ENCODE data around the gene ADPRM.

The ADPRM gene

GRCh38 chr17:10748531-10749181, 51.3 kb downstream of the ADPRM start:
- Histone ChIP-seq H3K36me3 (ENCODE audit: control insufficient read depth in 2 of 2, insufficient read depth in 1 of 2, low read length in 2 of 2) (no peaks in the 10 kb centered on the region), H3K27ac (ENCODE audit: extremely low read depth, low read depth, low read length) (no peak overlapping the region), H3K4me3 (ENCODE audit: low read depth, low read length) (no peak overlapping the region), H3K9me3 (ENCODE audit: control insufficient read depth, insufficient read depth, low read depth, low read length) (no peaks in the 10 kb centered on the region), H3K4me1 (ENCODE audit: control insufficient read depth, insufficient read depth, low read length) (peaks cover 4% of the 10 kb centered on the region; the same call in 1 of the 2 replicates)
- ChIA-PET POLR2A (interaction anchor here (0.6 kb wide), 1 partner anchor 925 kb away, joined by 5 read pairs; no protein-coding TSS in a partner anchor), CTCF (interaction anchor here (0.7 to 6.1 kb wide), 5 partner anchors 11 to 187 kb away, joined by 3 to 49 read pairs (median 5); no protein-coding TSS in a partner anchor)
- no peak for TF ChIP-seq ZNF350 (tag by site-specific recombination; IDR thresholded peaks at IDR 0.05)
- no peak for TF ChIP-seq BCL6B (tag by site-specific recombination; IDR thresholded peaks at IDR 0.05)
- TF ChIP-seq ZNF335 (tag by site-specific recombination; conservative IDR thresholded peaks at IDR 0.05): no peak
- no peak for TF ChIP-seq SP2 (tag by site-specific recombination; IDR thresholded peaks at IDR 0.05)
- no peak for TF ChIP-seq ZNF610 (tag by site-specific recombination; IDR thresholded peaks at IDR 0.05; ENCODE audit: borderline replicate concordance)
- no peak for TF ChIP-seq GLI4 (tag by site-specific recombination; IDR thresholded peaks at IDR 0.05)
- TF ChIP-seq ZNF202 (tag by site-specific recombination; IDR thresholded peaks at IDR 0.05; ENCODE audit: borderline replicate concordance): no peak
- TF ChIP-seq GLIS1 (tag by site-specific recombination; IDR thresholded peaks at IDR 0.05): no peak
- TF ChIP-seq ZNF544 (tag by site-specific recombination; IDR thresholded peaks at IDR 0.05): no peak
- no peak for TF ChIP-seq ZFP41 (tag by site-specific recombination; IDR thresholded peaks at IDR 0.05; ENCODE audit: borderline replicate concordance)
- no peak for TF ChIP-seq ZNF223 (tag by site-specific recombination; IDR thresholded peaks at IDR 0.05)
- TF ChIP-seq SCRT2 (tag by site-specific recombination; IDR thresholded peaks at IDR 0.05): no peak
- no peak for TF ChIP-seq ZNF560 (tag by site-specific recombination; IDR thresholded peaks at IDR 0.05; ENCODE audit: borderline replicate concordance)
- TF ChIP-seq SP7 (tag by site-specific recombination; IDR thresholded peaks at IDR 0.05): no peak
- TF ChIP-seq ZNF768 (tag by site-specific recombination; IDR thresholded peaks at IDR 0.05): no peak
- no peak for TF ChIP-seq ZNF211 (tag by site-specific recombination; IDR thresholded peaks at IDR 0.05; ENCODE audit: low read depth)
- TF ChIP-seq ZNF585B (tag by site-specific recombination; IDR thresholded peaks at IDR 0.05): no peak
- TF ChIP-seq ZNF558 (tag by site-specific recombination; IDR thresholded peaks at IDR 0.05): no peak

GRCh38 chr17:10750210-10750609, 52.8 kb downstream of the ADPRM start:
- H3K4me3 ChIP-seq (ENCODE audit: low read depth, low read length): no peak overlapping the region
- POLR2A ChIA-PET: no interaction called here
- CTCF ChIA-PET: interaction anchor here (1.0 to 6.1 kb wide), 3 partner anchors 12 to 1229 kb away, joined by 3 to 62 read pairs (median 49); no protein-coding TSS in a partner anchor
- no peaks in the 10 kb centered on the region for H3K9me3 ChIP-seq (ENCODE audit: control insufficient read depth, insufficient read depth, low read depth, low read length)
- H3K4me1 ChIP-seq (ENCODE audit: control insufficient read depth, insufficient read depth, low read length): no peaks in the 10 kb centered on the region
- H3K36me3 ChIP-seq (ENCODE audit: control insufficient read depth in 2 of 2, insufficient read depth in 1 of 2, low read length in 2 of 2): no peaks in the 10 kb centered on the region
- H3K27ac ChIP-seq (ENCODE audit: extremely low read depth, low read depth, low read length): no peak overlapping the region
- TF ChIP-seq SALL2 (tag by site-specific recombination; IDR thresholded peaks at IDR 0.05; ENCODE audit: borderline replicate concordance) (no peak), ZNF266 (tag by site-specific recombination; IDR thresholded peaks at IDR 0.05; ENCODE audit: low read depth) (no peak), KLF16 (tag by site-specific recombination; IDR thresholded peaks at IDR 0.05) (no peak), ZNF701 (tag by site-specific recombination; IDR thresholded peaks at IDR 0.05) (no peak), ZNF221 (tag by site-specific recombination; IDR thresholded peaks at IDR 0.05; ENCODE audit: borderline replicate concordance) (no peak), ZFP37 (tag by site-specific recombination; IDR thresholded peaks at IDR 0.05) (no peak), ZNF37A (tag by site-specific recombination; IDR thresholded peaks at IDR 0.05) (no peak), SP3 (tag by site-specific recombination; IDR thresholded peaks at IDR 0.05) (no peak), ZNF280C (tag by site-specific recombination; IDR thresholded peaks at IDR 0.05) (no peak), RBAK (tag by site-specific recombination; IDR thresholded peaks at IDR 0.05) (no peak), ZNF76 (tag by site-specific recombination; IDR thresholded peaks at IDR 0.05; ENCODE audit: borderline replicate concordance, low read depth) (no peak), ZSCAN4 (tag by site-specific recombination; IDR thresholded peaks at IDR 0.05) (no peak), ZNF792 (tag by site-specific recombination; IDR thresholded peaks at IDR 0.05) (no peak), ZNF623 (tag by site-specific recombination; IDR thresholded peaks at IDR 0.05) (no peak), ZNF777 (tag by site-specific recombination; IDR thresholded peaks at IDR 0.05; ENCODE audit: borderline replicate concordance) (no peak), ZNF558 (tag by site-specific recombination; IDR thresholded peaks at IDR 0.05) (no peak), ZSCAN16 (tag by site-specific recombination; IDR thresholded peaks at IDR 0.05) (no peak)

Measured in HEK293 (cell line).